GM12865 (cell line): ENCODE data around the gene TSPO2.
A peak's percentile ranks its signal among the peaks of the same experiment; 100 is the strongest.

Experiments used
- DNase-seq: peaks from one replicate; pipeline ENCODE4 v3.0.0; 2010; ENCODE audit warnings: low read depth
- H3K4me3 ChIP-seq: 2 replicates; pipeline ENCODE4 v1.5.1; 2011; ENCODE audit warnings: mild to moderate bottlenecking, low read depth, low read length, control low read depth
- CTCF ChIP-seq: IDR thresholded peaks from 2 replicates; pipeline ENCODE4 v1.5.1; 2011; ENCODE audit warnings: low read length, control low read depth, low read depth, inconsistent platforms; ENCODE audit not compliant: insufficient read depth; ENCODE audit errors: missing control alignments

TSPO2 gene

GRCh38 chr6:41080621-41081020, 38.4 kb downstream of the TSPO2 start:
- DNase-seq, result no peak
- TF ChIP-seq CTCF, result no peak
- no peak overlapping the region for H3K4me3 ChIP-seq

DNA sequence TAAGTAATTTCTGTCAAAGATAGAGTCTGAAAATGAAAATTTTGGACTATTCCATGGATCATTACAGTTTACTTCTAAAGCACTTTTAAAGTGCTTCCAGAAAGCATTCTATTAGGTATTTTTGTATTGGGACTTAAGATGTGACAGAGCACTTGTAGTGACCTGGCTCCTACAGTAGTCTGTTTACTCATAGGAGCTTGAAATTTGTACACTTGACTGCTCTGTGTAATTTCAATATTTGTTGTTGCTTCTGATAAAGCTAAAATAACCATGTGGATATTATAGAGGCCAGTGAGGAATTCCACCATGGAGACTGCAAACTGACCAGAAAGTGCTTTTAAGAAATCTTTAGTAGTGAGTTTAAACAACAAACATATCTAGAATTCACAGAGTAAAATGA, 40.8 kb downstream of the TSPO2 start:
- no peak for DNase-seq
- no peak for TF ChIP-seq CTCF
- no peak overlapping the region for H3K4me3 ChIP-seq

DNA sequence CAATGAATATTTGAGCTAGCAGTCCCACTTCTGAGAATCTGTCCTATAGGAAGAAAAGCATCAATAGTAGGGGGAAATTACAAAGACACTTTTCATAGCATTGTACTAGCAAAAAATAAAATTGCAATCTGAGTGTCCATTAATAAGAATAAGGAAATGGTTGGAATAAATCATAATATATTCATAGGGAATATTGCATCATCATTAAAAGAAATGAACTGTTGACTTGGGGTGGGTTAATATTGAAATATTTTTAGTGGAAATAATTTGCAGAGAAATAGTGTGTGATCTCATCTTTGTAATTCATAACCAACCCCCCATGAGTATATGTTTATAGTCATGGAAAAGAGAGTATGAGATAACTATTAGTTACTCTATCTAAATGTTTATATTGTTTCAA, 42.9 kb downstream of the TSPO2 start:
- TF ChIP-seq CTCF, result no peak
- DNase-seq, result no peak
- no peak overlapping the region for H3K4me3 ChIP-seq

DNA sequence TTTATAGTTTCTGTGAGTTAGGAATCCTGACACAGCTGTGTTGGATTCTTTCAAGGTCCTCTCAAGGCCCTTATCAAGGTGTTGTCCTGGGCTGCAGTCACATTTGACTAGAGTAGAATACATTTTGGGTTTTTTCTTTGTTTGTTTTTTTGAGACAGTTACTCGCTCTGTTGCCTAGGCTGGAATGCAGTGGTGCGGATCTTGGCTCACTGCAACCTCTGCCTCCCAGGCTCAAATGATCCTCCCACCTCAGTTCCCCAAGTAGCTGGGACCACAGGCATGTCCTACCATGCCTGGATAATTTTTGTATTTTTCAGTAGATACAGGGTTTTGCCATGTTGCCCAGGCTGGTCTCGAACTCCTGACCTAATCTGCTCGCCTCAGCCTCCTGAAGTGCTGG, 46.2 kb downstream of the TSPO2 start:
- no peak overlapping the region for H3K4me3 ChIP-seq
- no peak for DNase-seq
- no peak for TF ChIP-seq CTCF

- H3K4me3 ChIP-seq, result no peak overlapping the region
- no peak for DNase-seq
- TF ChIP-seq CTCF, result no peak
These were observed 48.8 kb downstream of the TSPO2 start for GRCh38 chr6:41090841-41091761.

DNA sequence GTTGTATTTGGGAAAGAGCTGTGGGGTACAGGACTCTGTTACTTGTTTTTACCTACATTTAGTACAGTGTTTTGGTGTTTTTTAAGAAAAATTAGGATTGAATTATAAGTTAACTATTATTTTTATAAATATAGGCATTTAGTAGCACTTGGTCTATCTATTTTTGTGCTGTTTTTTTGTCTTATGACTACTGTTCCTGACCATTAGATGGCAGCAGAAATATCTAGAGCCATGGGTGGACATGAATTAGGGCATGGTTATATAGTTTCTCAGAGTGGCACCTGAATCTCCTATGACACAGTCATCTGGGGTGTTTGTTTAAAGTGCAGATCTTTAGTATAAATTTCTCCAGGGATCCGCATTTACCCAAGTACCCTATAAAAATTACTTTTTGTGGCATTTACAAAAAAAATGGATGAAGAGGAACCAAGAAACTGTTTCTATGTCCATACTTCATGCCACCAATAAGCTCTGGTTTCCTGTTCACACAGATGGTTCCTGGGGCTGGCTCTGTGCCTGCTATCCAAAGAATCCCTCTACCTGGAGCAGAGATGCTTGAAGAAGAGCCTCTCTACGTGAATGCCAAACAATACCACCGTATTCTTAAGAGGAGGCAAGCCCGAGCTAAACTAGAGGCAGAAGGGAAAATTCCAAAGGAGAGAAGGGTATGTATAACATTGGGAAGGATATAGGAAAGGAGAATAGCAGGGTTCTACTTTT, 50.3 kb downstream of the TSPO2 start:
- H3K4me3 ChIP-seq, result no peak overlapping the region
- peak; percentile 18 for TF ChIP-seq CTCF
- peak; percentile 29 for DNase-seq
